H9 (cell line): ENCODE data around the gene TST. TPM values are rescaled to one million over a fixed set of nuclear protein-coding genes. Genes with fewer than 3 reads are reported as not detected.

ENCODE experiments used
- DNase-seq: peaks from one replicate; pipeline ENCODE4 v3.0.0-alpha.2; 2017
- H2AFZ ChIP-seq: one replicate; pipeline ENCODE4 v1.6.1; 2013; ENCODE audit warnings: mild to moderate bottlenecking, low read length, control low read depth, moderate library complexity
- H2AK5ac ChIP-seq: 2 replicates; pipeline ENCODE4 v1.6.1; 2013; ENCODE audit warnings: low read length, control low read depth, mixed read lengths; ENCODE audit not compliant: insufficient read length
- H2BK120ac ChIP-seq: one replicate; pipeline ENCODE4 v1.6.1; 2013; ENCODE audit warnings: low read depth, mild to moderate bottlenecking, low read length, control low read depth, inconsistent platforms; ENCODE audit not compliant: poor library complexity, severe bottlenecking
- H2BK12ac ChIP-seq: 2 replicates; pipeline ENCODE4 v1.6.1; 2013; ENCODE audit warnings: low read length, control low read depth, mixed read lengths, low read depth; ENCODE audit not compliant: insufficient read length
- H2BK15ac ChIP-seq: 2 replicates; pipeline ENCODE4 v1.6.1; 2013; ENCODE audit warnings: low read depth, low read length, control low read depth
- H2BK20ac ChIP-seq: one replicate; pipeline ENCODE4 v1.6.1; 2013; ENCODE audit warnings: low read depth, mild to moderate bottlenecking, low read length, control low read depth, inconsistent platforms; ENCODE audit not compliant: poor library complexity, severe bottlenecking
- H2BK5ac ChIP-seq: 2 replicates; pipeline ENCODE4 v1.6.1; 2013; ENCODE audit warnings: low read length, control low read depth, mixed read lengths; ENCODE audit not compliant: insufficient read length
- H3K14ac ChIP-seq: 2 replicates; pipeline ENCODE4 v1.6.1; 2013; ENCODE audit warnings: low read length, control low read depth; ENCODE audit not compliant: insufficient read depth
- H3K18ac ChIP-seq: 2 replicates; pipeline ENCODE4 v1.6.1; 2013; ENCODE audit warnings: low read depth, mild to moderate bottlenecking, mixed read lengths, low read length, control low read depth; ENCODE audit not compliant: insufficient read length
- H3K23ac ChIP-seq: 2 replicates; pipeline ENCODE4 v1.6.1; 2013; ENCODE audit warnings: low read length, control low read depth, mixed read lengths, low read depth; ENCODE audit not compliant: insufficient read length
- H3K23me2 ChIP-seq: 2 replicates; pipeline ENCODE4 v1.6.1; 2013; ENCODE audit warnings: low read depth, mild to moderate bottlenecking, mixed read lengths, low read length, control low read depth; ENCODE audit not compliant: insufficient read length, poor library complexity, severe bottlenecking
- H3K27ac ChIP-seq: 2 replicates; pipeline ENCODE4 v1.5.1; 2013; ENCODE audit warnings: low read length, control low read depth, mixed read lengths, low read depth; ENCODE audit not compliant: insufficient read length
- H3K27me3 ChIP-seq: 2 replicates; pipeline ENCODE4 v1.6.1; 2013; ENCODE audit warnings: low read length, control low read depth, inconsistent platforms; ENCODE audit not compliant: insufficient read depth
- H3K4ac ChIP-seq: 2 replicates; pipeline ENCODE4 v1.6.1; 2013; ENCODE audit warnings: low read depth, mild to moderate bottlenecking, control low read depth, inconsistent platforms, low read length, moderate library complexity
- H3K4me1 ChIP-seq: 2 replicates; pipeline ENCODE4 v1.6.1; 2013; ENCODE audit warnings: low read length, control low read depth, inconsistent platforms; ENCODE audit not compliant: insufficient read depth
- H3K4me2 ChIP-seq: 2 replicates; pipeline ENCODE4 v1.6.1; 2013; ENCODE audit warnings: low read length, control low read depth, mixed read lengths; ENCODE audit not compliant: insufficient read length, insufficient read depth
- H3K56ac ChIP-seq: 2 replicates; pipeline ENCODE4 v1.6.1; 2013; ENCODE audit warnings: low read depth, mild to moderate bottlenecking, mixed read lengths, low read length, control low read depth; ENCODE audit not compliant: insufficient read length
- H3K79me1 ChIP-seq: 2 replicates; pipeline ENCODE4 v1.6.1; 2013; ENCODE audit warnings: low read depth, mild to moderate bottlenecking, moderate library complexity, low read length, control low read depth, inconsistent platforms; ENCODE audit not compliant: insufficient read depth, poor library complexity, severe bottlenecking
- H3K79me2 ChIP-seq: 2 replicates; pipeline ENCODE4 v1.6.1; 2013; ENCODE audit warnings: low read length, control low read depth, inconsistent platforms; ENCODE audit not compliant: insufficient read depth
- H3K9ac ChIP-seq: 2 replicates; pipeline ENCODE4 v1.6.1; 2013; ENCODE audit warnings: low read length, control low read depth, mixed read lengths; ENCODE audit not compliant: insufficient read length; ENCODE audit errors: extremely low read depth
- H3K9me3 ChIP-seq: one replicate; pipeline ENCODE4 v1.6.1; 2013; ENCODE audit warnings: low read depth, low read length, inconsistent platforms; ENCODE audit not compliant: control insufficient read depth
- H3T11ph ChIP-seq: one replicate; pipeline ENCODE4 v1.6.1; 2013; ENCODE audit warnings: mild to moderate bottlenecking, low read length, control low read depth, inconsistent platforms
- H4K20me1 ChIP-seq: one replicate; pipeline ENCODE4 v1.6.1; 2013; ENCODE audit not compliant: control insufficient read depth, insufficient read length, insufficient read depth
- H4K5ac ChIP-seq: 2 replicates; pipeline ENCODE4 v1.6.1; 2013; ENCODE audit warnings: low read depth, mild to moderate bottlenecking, mixed read lengths, low read length, control low read depth; ENCODE audit not compliant: insufficient read length
- H4K8ac ChIP-seq: replicated peaks from 2 replicates; pipeline ENCODE4 v1.6.1; 2013; ENCODE audit warnings: low read length, control low read depth, mixed read lengths, low read depth; ENCODE audit not compliant: insufficient read length
- H4K91ac ChIP-seq: 2 replicates; pipeline ENCODE4 v1.6.1; 2013; ENCODE audit warnings: low read depth, mild to moderate bottlenecking, moderate library complexity, mixed read lengths, low read length, control low read depth; ENCODE audit not compliant: insufficient read length
- H3K27ac Mint-ChIP-seq, 3 experiments: 2 replicates in 2 of 3; 3 replicates in 1 of 3; pipeline ENCODE4 v1.8.0; 2020 to 2021; ENCODE audit warnings: mixed read lengths in 3 of 3, mild to moderate bottlenecking in 1 of 3, moderate library complexity in 1 of 3
- H3K27me3 Mint-ChIP-seq: 2 replicates; pipeline ENCODE4 v1.8.0; 2021; ENCODE audit warnings: low read depth, mild to moderate bottlenecking, moderate library complexity, mixed read lengths
- H3K36me3 Mint-ChIP-seq, 3 experiments: 2 replicates in 2 of 3; 3 replicates in 1 of 3; pipeline ENCODE4 v1.8.0; 2020 to 2021; ENCODE audit warnings: low read depth in 3 of 3, mixed read lengths in 3 of 3; ENCODE audit not compliant: insufficient read depth in 1 of 3
- H3K4me1 Mint-ChIP-seq, 2 experiments: 2 replicates each; pipeline ENCODE4 v1.8.0; 2020; ENCODE audit warnings: mixed read lengths in 2 of 2
- H3K4me3 Mint-ChIP-seq, 2 experiments: 2 replicates in 1 of 2; 3 replicates in 1 of 2; pipeline ENCODE4 v1.8.0; 2020 to 2021; ENCODE audit warnings: mild to moderate bottlenecking in 2 of 2, mixed read lengths in 2 of 2, moderate library complexity in 1 of 2
- H3K9me3 Mint-ChIP-seq, 2 experiments: 2 replicates in 1 of 2; 3 replicates in 1 of 2; pipeline ENCODE4 v1.8.0; 2020; ENCODE audit warnings: mild to moderate bottlenecking in 2 of 2, mixed read lengths in 2 of 2, moderate library complexity in 1 of 2
- WGBS: extraction: QIAGEN DNeasy Blood & Tissue Kit; methylation state at CpG from one replicate; pipeline ENCODE4 v1.1.7; 2013; ENCODE audit warnings: missing lambda C conversion rate, low lambda C conversion rate, mixed read lengths; ENCODE audit not compliant: insufficient read length; ENCODE audit errors: extremely low coverage; 5-methylcytosine and 5-hydroxymethylcytosine counted together
- total RNA-seq: library from RNA; stranded (reverse); gene quantifications from 2 replicates; pipeline ENCODE4 v1.2.1, GENCODE V29; 2021
- TF ChIP-seq, protein P1 (sequence below): fragments of 200-600 bp; sonication (generic); conservative IDR thresholded peaks from 3 replicates; pipeline ENCODE4 v1.8.0; 2021; ENCODE audit warnings: antibody characterized with exemption, mild to moderate bottlenecking

Gene TST
- total RNA-seq, 1 experiment from 2014 or later, result 31.9 TPM

GRCh38 chr22:36966851-36967540 lies 52.3 kb downstream of the TST start:
- Histone ChIP-seq H2AFZ (no peak overlapping the region), H3K56ac (no peak overlapping the region), H2BK12ac (no peak overlapping the region), H4K5ac (no peak overlapping the region), H2BK20ac (no peak overlapping the region), H3K14ac (no peak overlapping the region), H3K27ac (no peak overlapping the region), H3T11ph (no peak overlapping the region), H4K91ac (no peak overlapping the region), H3K23me2 (no peaks in the 10 kb centered on the region), H2BK120ac (no peak overlapping the region), H2BK5ac (no peak overlapping the region), H2BK15ac (no peak overlapping the region), H3K9ac (no peak overlapping the region), H3K18ac (no peak overlapping the region), H3K27me3 (no peaks in the 10 kb centered on the region), H2AK5ac (no peak overlapping the region), H3K9me3 (no peaks in the 10 kb centered on the region), H3K23ac (no peak overlapping the region), H3K4ac (no peak overlapping the region), H4K8ac (no peak overlapping the region), H3K79me1 (no peaks in the 10 kb centered on the region), H3K79me2 (no peaks in the 10 kb centered on the region), H4K20me1 (no peaks in the 10 kb centered on the region), H3K4me2 (no peak overlapping the region), H3K4me1 (no peaks in the 10 kb centered on the region)
- Mint-ChIP-seq H3K4me3 (no peak overlapping the region; a peak in 1 of 5 replicates), H3K36me3 (no peaks in the 10 kb centered on the region), H3K27me3 (peaks cover 19% of the 10 kb centered on the region), H3K4me1 (peaks cover 2 to 10% of the 10 kb centered on the region in 2 experiments), H3K27ac (no peak overlapping the region; a peak in 1 of 7 replicates), H3K9me3 (peaks cover 0 to 2% of the 10 kb centered on the region in 2 experiments; a peak in 1 of 5 replicates)
- DNase-seq, result no peak
- WGBS, result no CpG with 5 or more reads among the region's 11 CpGs
- TF ChIP-seq, protein P1, sequence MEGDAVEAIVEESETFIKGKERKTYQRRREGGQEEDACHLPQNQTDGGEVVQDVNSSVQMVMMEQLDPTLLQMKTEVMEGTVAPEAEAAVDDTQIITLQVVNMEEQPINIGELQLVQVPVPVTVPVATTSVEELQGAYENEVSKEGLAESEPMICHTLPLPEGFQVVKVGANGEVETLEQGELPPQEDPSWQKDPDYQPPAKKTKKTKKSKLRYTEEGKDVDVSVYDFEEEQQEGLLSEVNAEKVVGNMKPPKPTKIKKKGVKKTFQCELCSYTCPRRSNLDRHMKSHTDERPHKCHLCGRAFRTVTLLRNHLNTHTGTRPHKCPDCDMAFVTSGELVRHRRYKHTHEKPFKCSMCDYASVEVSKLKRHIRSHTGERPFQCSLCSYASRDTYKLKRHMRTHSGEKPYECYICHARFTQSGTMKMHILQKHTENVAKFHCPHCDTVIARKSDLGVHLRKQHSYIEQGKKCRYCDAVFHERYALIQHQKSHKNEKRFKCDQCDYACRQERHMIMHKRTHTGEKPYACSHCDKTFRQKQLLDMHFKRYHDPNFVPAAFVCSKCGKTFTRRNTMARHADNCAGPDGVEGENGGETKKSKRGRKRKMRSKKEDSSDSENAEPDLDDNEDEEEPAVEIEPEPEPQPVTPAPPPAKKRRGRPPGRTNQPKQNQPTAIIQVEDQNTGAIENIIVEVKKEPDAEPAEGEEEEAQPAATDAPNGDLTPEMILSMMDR, result no peak
